Stimulated activated CD4-positive, alpha-beta T cell treated with anti-CD3 and anti-CD28 coated beads, Interleukin-4, amount 100 ng/mL, for 4 hours (primary cell): ENCODE measurements around the gene NR2F1-AS1.

Experiments
- DNase-seq, 2 experiments: peaks; one replicate each; pipeline ENCODE4 v3.0.0-alpha.2; 2020

Gene NR2F1-AS1

GRCh38 chr5:93603078-93603792 is 22.2 kb upstream of the NR2F1-AS1 start:
- DNase-seq, result no peak

GRCh38 chr5:93602241-93603077 is 21.4 kb upstream of the NR2F1-AS1 start:
- no peak for DNase-seq

GRCh38 chr5:93601802-93602155 is 20.8 kb upstream of the NR2F1-AS1 start:
- DNase-seq, result no peak

GRCh38 chr5:93601071-93601801 is 20.2 kb upstream of the NR2F1-AS1 start:
- DNase-seq, result no peak

GRCh38 chr5:93600409-93601070 is 19.5 kb upstream of the NR2F1-AS1 start:
- no peak for DNase-seq

GRCh38 chr5:93599399-93600120 is 18.5 kb upstream of the NR2F1-AS1 start:
- DNase-seq, result no peak

- no peak for DNase-seq
Measured at GRCh38 chr5:93599001-93599379, 18.0 kb upstream of the NR2F1-AS1 start.

GRCh38 chr5:93598091-93599000 is 17.3 kb upstream of the NR2F1-AS1 start:
- no peak for DNase-seq

GRCh38 chr5:93596676-93597490 is 15.9 kb upstream of the NR2F1-AS1 start:
- no peak for DNase-seq

- no peak for DNase-seq
Measured at GRCh38 chr5:93596310-93596675, 15.3 kb upstream of the NR2F1-AS1 start.

- DNase-seq, result no peak
Measured at GRCh38 chr5:93595420-93596147, 14.6 kb upstream of the NR2F1-AS1 start.

GRCh38 chr5:93594591-93595419 is 13.8 kb upstream of the NR2F1-AS1 start:
- no peak for DNase-seq

GRCh38 chr5:93593476-93594131 is 12.6 kb upstream of the NR2F1-AS1 start:
- no peak for DNase-seq

GRCh38 chr5:93592883-93593282 is 11.9 kb upstream of the NR2F1-AS1 start:
- no peak for DNase-seq

- no peak for DNase-seq
Measured at GRCh38 chr5:93591323-93591945, 10.4 kb upstream of the NR2F1-AS1 start.

GRCh38 chr5:93590493-93590892 is 9.5 kb upstream of the NR2F1-AS1 start:
- no peak for DNase-seq

- no peak for DNase-seq
Measured at GRCh38 chr5:93589829-93590215, 8.8 kb upstream of the NR2F1-AS1 start.
